Measurements from ENCODE around the gene GATM.

- TF ChIP-seq, protein P1, sequence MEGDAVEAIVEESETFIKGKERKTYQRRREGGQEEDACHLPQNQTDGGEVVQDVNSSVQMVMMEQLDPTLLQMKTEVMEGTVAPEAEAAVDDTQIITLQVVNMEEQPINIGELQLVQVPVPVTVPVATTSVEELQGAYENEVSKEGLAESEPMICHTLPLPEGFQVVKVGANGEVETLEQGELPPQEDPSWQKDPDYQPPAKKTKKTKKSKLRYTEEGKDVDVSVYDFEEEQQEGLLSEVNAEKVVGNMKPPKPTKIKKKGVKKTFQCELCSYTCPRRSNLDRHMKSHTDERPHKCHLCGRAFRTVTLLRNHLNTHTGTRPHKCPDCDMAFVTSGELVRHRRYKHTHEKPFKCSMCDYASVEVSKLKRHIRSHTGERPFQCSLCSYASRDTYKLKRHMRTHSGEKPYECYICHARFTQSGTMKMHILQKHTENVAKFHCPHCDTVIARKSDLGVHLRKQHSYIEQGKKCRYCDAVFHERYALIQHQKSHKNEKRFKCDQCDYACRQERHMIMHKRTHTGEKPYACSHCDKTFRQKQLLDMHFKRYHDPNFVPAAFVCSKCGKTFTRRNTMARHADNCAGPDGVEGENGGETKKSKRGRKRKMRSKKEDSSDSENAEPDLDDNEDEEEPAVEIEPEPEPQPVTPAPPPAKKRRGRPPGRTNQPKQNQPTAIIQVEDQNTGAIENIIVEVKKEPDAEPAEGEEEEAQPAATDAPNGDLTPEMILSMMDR (IDR thresholded peaks at IDR 0.05) = no peak
- TF ChIP-seq EZH2 (IDR thresholded peaks at IDR 0.05) (no peak), EZH2phosphoT487 (IDR thresholded peaks at IDR 0.05) (no peak)
Observed at GRCh38 chr15:45414215-45414885, 36.0 kb upstream of the GATM start.
